Breast epithelium (tissue), 4 donors: ENCODE results near the gene DNAH9. TPM values are rescaled to one million over a fixed set of nuclear protein-coding genes. Genes with fewer than 3 reads are reported as not detected.
A peak's percentile ranks its signal among the peaks of the same experiment; 100 is the strongest.

Experiments
- DNase-seq, 2 donors: peaks; one replicate each; pipeline ENCODE4 v3.0.0-alpha.2; 2019; ENCODE audit warnings: low spot score in 2 of 2
- H3K27ac ChIP-seq, 2 donors: fragments of 200-600 bp; sonication (generic) in 1 of 2; one replicate each; pipeline ENCODE4 v1.5.1; 2016 to 2019; ENCODE audit warnings: mild to moderate bottlenecking in 1 of 2
- H3K27me3 ChIP-seq, 2 donors: fragments of 200-600 bp; sonication (generic) in 1 of 2; one replicate each; pipeline versions ENCODE4 v1.5.1 to v1.6.0; 2017 to 2019; ENCODE audit warnings: control low read depth in 1 of 2, mild to moderate bottlenecking in 1 of 2
- H3K36me3 ChIP-seq: fragments of 200-600 bp; one replicate; pipeline ENCODE4 v1.5.1; 2019
- H3K4me1 ChIP-seq, 2 donors: fragments of 200-600 bp; sonication (generic); one replicate each; pipeline ENCODE4 v1.5.1; 2016 to 2019; ENCODE audit warnings: control low read depth in 1 of 2
- H3K4me3 ChIP-seq, 3 donors: fragments of 200-600 bp; sonication (generic); 1 replicate in 2 of 3; 2 replicates in 1 of 3; pipeline ENCODE4 v1.5.1; 2016 to 2019; ENCODE audit warnings: mild to moderate bottlenecking in 3 of 3, moderate library complexity in 2 of 3
- H3K9me3 ChIP-seq, 2 donors: fragments of 200-600 bp; sonication (generic) in 1 of 2; one replicate each; pipeline ENCODE4 v1.5.1; 2016 to 2019; ENCODE audit warnings: control low read depth in 1 of 2
- CTCF ChIP-seq, 3 donors: fragments of 450-650 bp; IDR thresholded peaks; one replicate each; pipeline ENCODE4 v1.5.1; 2016 to 2017; ENCODE audit warnings: antibody characterized with exemption in 3 of 3, mild to moderate bottlenecking in 3 of 3, moderate library complexity in 3 of 3
- POLR2A ChIP-seq: fragments of 450-650 bp; IDR thresholded peaks from one replicate; pipeline ENCODE4 v1.6.1; 2016; ENCODE audit warnings: antibody characterized with exemption, mild to moderate bottlenecking, moderate library complexity
- POLR2AphosphoS5 ChIP-seq, 3 donors: sonication (generic); formaldehyde crosslinking; IDR thresholded peaks; one replicate each; pipeline ENCODE4 v1.6.1; 2017; ENCODE audit warnings: antibody characterized with exemption in 3 of 3
- intact Hi-C: fragments of 100-400 bp; cut with DNase I; formaldehyde crosslinking; loops from one replicate; pipeline ENCODE4 v1.15.1; 2023; ENCODE audit warnings: low total_unique reads
- total RNA-seq, 3 donors: library from RNA; depleted of rRNA; stranded (reverse); fragments of >200 nt; gene quantifications; one replicate each; pipeline ENCODE4 v1.1.0, GENCODE V29; 2016

The DNAH9 gene
- total RNA-seq, 3 donors from 2014 or later, result 0.66 to 3.5 (median 1.2) TPM

- no peak for TF ChIP-seq POLR2AphosphoS5 (IDR thresholded peaks at IDR 0.05)
- no peak for TF ChIP-seq CTCF (IDR thresholded peaks at IDR 0.05)
- no peak for TF ChIP-seq POLR2A
- intact Hi-C loops, result no loop called here
- no peak overlapping the region for H3K4me3 ChIP-seq
- no peaks in the 10 kb centered on the region for H3K9me3 ChIP-seq
- H3K36me3 ChIP-seq, result no peaks in the 10 kb centered on the region
- no peak overlapping the region for H3K27ac ChIP-seq
- no peaks in the 10 kb centered on the region for H3K27me3 ChIP-seq
- no peak for DNase-seq
- no peaks in the 10 kb centered on the region for H3K4me1 ChIP-seq
Observed at GRCh38 chr17:11642655-11643054, 44.4 kb downstream of the DNAH9 start.

GRCh38 chr17:11643851-11644250 lies 45.6 kb downstream of the DNAH9 start:
- H3K4me1 ChIP-seq, result no peaks in the 10 kb centered on the region
- no peak for DNase-seq
- no peak overlapping the region for H3K27ac ChIP-seq
- H3K36me3 ChIP-seq, result no peaks in the 10 kb centered on the region
- no peaks in the 10 kb centered on the region for H3K27me3 ChIP-seq
- H3K9me3 ChIP-seq, result no peaks in the 10 kb centered on the region
- peak in 1 of 3 donors; percentile 0 for TF ChIP-seq POLR2AphosphoS5 (IDR thresholded peaks at IDR 0.05)
- TF ChIP-seq POLR2A, result no peak
- no peak for TF ChIP-seq CTCF (IDR thresholded peaks at IDR 0.05)
- no peak overlapping the region for H3K4me3 ChIP-seq
- intact Hi-C loops, result no loop called here

- DNase-seq, result peak in 1 of 2 donors; percentile 61
- peak in 1 of 3 donors; percentile 27 for TF ChIP-seq POLR2AphosphoS5 (IDR thresholded peaks at IDR 0.05)
- TF ChIP-seq CTCF (IDR thresholded peaks at IDR 0.05), result peak; percentile 36 to 78 (median 73)
- TF ChIP-seq POLR2A, result no peak
- intact Hi-C loops, result no loop called here
Observed at GRCh38 chr17:11644265-11645212, 46.3 kb downstream of the DNAH9 start.

GRCh38 chr17:11645426-11645825 lies 47.2 kb downstream of the DNAH9 start:
- Histone ChIP-seq H3K27me3 (no peaks in the 10 kb centered on the region), H3K9me3 (no peaks in the 10 kb centered on the region), H3K27ac (no peak overlapping the region), H3K4me3 (no peak overlapping the region), H3K36me3 (no peaks in the 10 kb centered on the region), H3K4me1 (no peaks in the 10 kb centered on the region)
- TF ChIP-seq POLR2AphosphoS5 (IDR thresholded peaks at IDR 0.05) (no peak), POLR2A (no peak), CTCF (IDR thresholded peaks at IDR 0.05) (no peak)
- intact Hi-C loops, result no loop called here
- no peak for DNase-seq

More at GRCh38 chr17:11644265-11645212, 46.3 kb downstream of the DNAH9 start:
- Histone ChIP-seq H3K9me3 (no peaks in the 10 kb centered on the region), H3K4me3 (no peak overlapping the region), H3K36me3 (no peaks in the 10 kb centered on the region), H3K27ac (no peak overlapping the region), H3K27me3 (no peaks in the 10 kb centered on the region), H3K4me1 (no peaks in the 10 kb centered on the region)

GRCh38 chr17:11651089-11651488 lies 52.8 kb downstream of the DNAH9 start:
- no peak for TF ChIP-seq POLR2AphosphoS5 (IDR thresholded peaks at IDR 0.05)
- TF ChIP-seq POLR2A, result no peak
- TF ChIP-seq CTCF (IDR thresholded peaks at IDR 0.05), result no peak
- intact Hi-C loops, result no loop called here

More at GRCh38 chr17:11651089-11651488, 52.8 kb downstream of the DNAH9 start:
- H3K4me3 ChIP-seq, result no peak overlapping the region
- no peak overlapping the region for H3K27ac ChIP-seq
- DNase-seq, result no peak
- H3K36me3 ChIP-seq, result no peaks in the 10 kb centered on the region
- H3K9me3 ChIP-seq, result no peaks in the 10 kb centered on the region
- H3K27me3 ChIP-seq, result no peaks in the 10 kb centered on the region
- H3K4me1 ChIP-seq, result no peaks in the 10 kb centered on the region
